CD14-positive monocyte (primary cell): Measurements from ENCODE around the gene ZBBX. TPM values are rescaled to one million over a fixed set of nuclear protein-coding genes. Genes with fewer than 3 reads are reported as not detected.
"Not testable (repeated sequence)": the region's sequence is repeated elsewhere in the genome, so short reads cannot be mapped to it uniquely, and the experiment has no call there.

ENCODE experiments used
- DNase-seq, 3 donors: peaks; one replicate each; pipeline ENCODE4 v3.0.0-alpha.2; 2011 to 2022
- H2AFZ ChIP-seq: 2 replicates; pipeline ENCODE4 v1.6.0; 2012; ENCODE audit warnings: mild to moderate bottlenecking, low read depth, low read length, inconsistent platforms; ENCODE audit not compliant: insufficient read depth, poor library complexity, severe bottlenecking
- H3K27ac ChIP-seq, 2 donors: 1 replicate in 1 of 2; 2 replicates in 1 of 2; pipeline ENCODE4 v1.5.1; 2012 to 2013; ENCODE audit warnings: low read length in 2 of 2, control low read depth in 1 of 2, inconsistent platforms in 1 of 2, low read depth in 1 of 2, mild to moderate bottlenecking in 1 of 2
- H3K27me3 ChIP-seq, 2 donors: one replicate each; pipeline versions ENCODE4 v1.6.0 to v1.6.1; 2011 to 2013; ENCODE audit warnings: low read length in 2 of 2; ENCODE audit not compliant: control insufficient read depth in 2 of 2, insufficient read depth in 2 of 2
- H3K36me3 ChIP-seq, 2 donors: replicated peaks in 1 of 2; 1 replicate in 1 of 2; 2 replicates in 1 of 2; pipeline versions ENCODE4 v1.5.1 to v1.6.1; 2012 to 2013; ENCODE audit warnings: low read length in 2 of 2, control low read depth in 1 of 2, inconsistent platforms in 1 of 2, mild to moderate bottlenecking in 1 of 2; ENCODE audit not compliant: insufficient read depth in 2 of 2, control insufficient read depth in 1 of 2
- H3K4me1 ChIP-seq, 2 donors: 1 replicate in 1 of 2; 2 replicates in 1 of 2; pipeline versions ENCODE4 v1.5.1 to v1.6.1; 2012 to 2013; ENCODE audit warnings: low read length in 2 of 2, control low read depth in 1 of 2, inconsistent platforms in 1 of 2, mild to moderate bottlenecking in 1 of 2, moderate library complexity in 1 of 2; ENCODE audit not compliant: insufficient read depth in 2 of 2, control insufficient read depth in 1 of 2
- H3K4me2 ChIP-seq: replicated peaks from 2 replicates; pipeline ENCODE3; 2012; ENCODE audit warnings: low read length, moderate library complexity, mild to moderate bottlenecking; ENCODE audit not compliant: poor library complexity, severe bottlenecking; ENCODE audit errors: extremely low read depth
- H3K4me3 ChIP-seq, 3 experiments: fragments of 200-600 bp in 1 of 3; sonication (generic) in 1 of 3; replicated peaks in 1 of 3; 1 replicate in 2 of 3; 2 replicates in 1 of 3; pipeline ENCODE4 v1.5.1; 2011 to 2013; ENCODE audit warnings: low read length in 3 of 3, mild to moderate bottlenecking in 3 of 3, control low read depth in 2 of 3, low read depth in 2 of 3, inconsistent platforms in 1 of 3, moderate library complexity in 1 of 3
- H3K79me2 ChIP-seq: 2 replicates; pipeline ENCODE4 v1.6.0; 2012; ENCODE audit warnings: mild to moderate bottlenecking, control low read depth, inconsistent platforms, low read length, moderate library complexity; ENCODE audit not compliant: insufficient read depth
- H3K9ac ChIP-seq: 2 replicates; pipeline ENCODE4 v1.6.0; 2017; ENCODE audit warnings: low read length, mild to moderate bottlenecking; ENCODE audit not compliant: insufficient read depth, poor library complexity, severe bottlenecking
- H3K9me3 ChIP-seq, 2 donors: replicated peaks in 1 of 2; 1 replicate in 1 of 2; 2 replicates in 1 of 2; pipeline versions ENCODE4 v1.5.1 to v1.6.1; 2012 to 2013; ENCODE audit warnings: low read length in 2 of 2, control low read depth in 1 of 2; ENCODE audit not compliant: control insufficient read depth in 1 of 2, insufficient read depth in 1 of 2
- H4K20me1 ChIP-seq: 2 replicates; pipeline ENCODE4 v1.6.0; 2012; ENCODE audit warnings: mild to moderate bottlenecking, low read length, control low read depth, moderate library complexity; ENCODE audit not compliant: insufficient read depth
- H3K27ac Mint-ChIP-seq, 7 donors: one replicate each; pipeline ENCODE4 v1.8.0; 2020; ENCODE audit warnings: mild to moderate bottlenecking in 7 of 7, mixed read lengths in 7 of 7, moderate library complexity in 6 of 7, inconsistent platforms in 2 of 7
- H3K27me3 Mint-ChIP-seq, 3 donors: one replicate each; pipeline ENCODE4 v1.8.0; 2021 to 2022; ENCODE audit warnings: low read depth in 3 of 3, mild to moderate bottlenecking in 3 of 3, mixed read lengths in 3 of 3, moderate library complexity in 3 of 3, inconsistent platforms in 1 of 3
- H3K36me3 Mint-ChIP-seq, 2 donors: one replicate each; pipeline ENCODE4 v1.8.0; 2020; ENCODE audit warnings: mixed read lengths in 2 of 2, inconsistent platforms in 1 of 2, mild to moderate bottlenecking in 1 of 2
- H3K4me1 Mint-ChIP-seq: one replicate; pipeline ENCODE4 v1.8.0; 2020; ENCODE audit warnings: mild to moderate bottlenecking, mixed read lengths
- H3K4me3 Mint-ChIP-seq, 2 donors: one replicate each; pipeline ENCODE4 v1.8.0; 2020; ENCODE audit warnings: mild to moderate bottlenecking in 2 of 2, mixed read lengths in 2 of 2, moderate library complexity in 1 of 2
- H3K9me3 Mint-ChIP-seq, 7 donors: one replicate each; pipeline ENCODE4 v1.8.0; 2020 to 2022; ENCODE audit warnings: mixed read lengths in 7 of 7, mild to moderate bottlenecking in 6 of 7, moderate library complexity in 6 of 7, inconsistent platforms in 2 of 7
- WGBS: methylation state at CpG from one replicate; pipeline ENCODE4 v1.1.5; 2013; ENCODE audit warnings: missing lambda C conversion rate; ENCODE audit not compliant: insufficient coverage; 5-methylcytosine and 5-hydroxymethylcytosine counted together
- intact Hi-C, 2 donors: fragments of 100-400 bp; cut with micrococcal nuclease; formaldehyde crosslinking; loops; one replicate each; pipeline versions ENCODE4 v1.15.0 to v1.15.1; 2023
- polyA minus RNA-seq: library from RNA; depleted of rRNA, polyadenylated mRNA; stranded (reverse); fragments of >200 nt; gene quantifications from 2 replicates; pipeline ENCODE4 v1.2.3, GENCODE V29; 2012
- polyA plus RNA-seq, 3 donors: library from polyadenylated mRNA; depleted of rRNA in 1 of 3; unstranded in 2 of 3; stranded (reverse) in 1 of 3; fragments of 300-500 nt in 2 of 3; fragments of >200 nt in 1 of 3; fragmentation: Illumina TruSeq in 2 of 3; gene quantifications; 1 replicate in 2 of 3; 2 replicates in 1 of 3; pipeline ENCODE4 v1.2.3, GENCODE V29; 2012 to 2021
- total RNA-seq, 12 experiments: library from RNA in 1 of 12; stranded (reverse) in 1 of 12; fragments of 120-200 nt in 1 of 12; gene quantifications; one replicate each; pipeline ENCODE4 v1.2.4 and lab custom pipeline; 2013 to 2026; ENCODE audit warnings: mixed read lengths in 6 of 12, inconsistent platforms in 1 of 12
- TF ChIP-seq, protein P1 (sequence below): fragments of 200-600 bp; IDR thresholded peaks from one replicate; pipeline ENCODE4 v1.8.0; 2022; ENCODE audit warnings: antibody characterized with exemption, mild to moderate bottlenecking

The ZBBX gene
- total RNA-seq (2013) = not detected
- polyA plus RNA-seq (not detected), polyA minus RNA-seq (not detected in 2 replicates), total RNA-seq (lab: John Stamatoyannopoulos, UW) (0 to 3.0 (median 0.08) reads per million in 11 experiments)

DNA sequence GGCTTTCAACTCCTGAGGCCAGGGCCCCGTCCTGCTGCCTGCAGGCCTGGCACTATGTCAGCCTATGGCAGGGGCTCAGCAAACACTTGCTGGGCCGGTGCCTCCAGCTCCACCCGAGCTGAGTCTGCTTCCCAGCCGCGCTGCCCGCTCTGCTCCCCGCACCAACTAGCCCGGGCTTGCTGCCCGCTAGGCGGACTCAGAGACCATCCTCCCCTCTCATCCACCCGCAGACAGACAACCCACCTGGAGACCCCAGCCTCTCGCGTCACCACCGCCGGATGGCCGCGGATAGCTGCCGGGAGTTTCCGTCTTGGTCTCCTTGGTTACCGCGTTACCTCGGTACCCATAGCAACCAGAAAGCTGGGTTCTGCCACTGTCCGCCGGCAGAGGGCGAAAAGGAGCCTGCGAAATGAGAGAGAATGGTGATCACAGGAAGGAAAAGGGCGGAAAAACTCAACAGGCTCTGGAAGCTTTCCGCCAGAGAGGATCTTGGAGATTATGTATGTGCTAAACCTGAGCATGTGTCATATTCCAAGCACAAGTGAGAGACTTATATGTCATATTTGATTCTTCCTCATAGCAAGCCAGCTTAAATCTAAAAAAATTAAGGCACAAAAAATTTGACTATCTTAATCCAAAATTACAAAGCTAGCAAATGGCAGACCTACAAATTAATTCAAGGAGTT is at the start of gene ZBBX:
ZBBX (minus strand) TSS at position 294 of the 686 bp plus-strand sequence. CDS start 7,396 bp downstream, outside the sequence.
- H3K4me2 ChIP-seq = peak within 1 kb of the TSS; percentile 81

GRCh38 chr3:167426962-167427361 is 46.9 kb upstream of the ZBBX start:
- H3K4me2 ChIP-seq, H3K36me3 ChIP-seq, H3K27ac Mint-ChIP-seq, H2AFZ ChIP-seq, H3K27me3 ChIP-seq, DNase-seq, H3K79me2 ChIP-seq, H3K4me3 ChIP-seq, H3K27ac ChIP-seq, H3K27me3 Mint-ChIP-seq, H4K20me1 ChIP-seq, H3K9ac ChIP-seq, H3K4me1 ChIP-seq, H3K36me3 Mint-ChIP-seq, H3K4me1 Mint-ChIP-seq, H3K4me3 Mint-ChIP-seq, intact Hi-C loops: not testable (repeated sequence)
- H3K9me3 Mint-ChIP-seq = peaks cover 3 to 14% (median 6%) of the 10 kb centered on the region in 7 donors
- H3K9me3 ChIP-seq = peaks cover 17 to 35% of the 10 kb centered on the region in 2 donors
- 100% methylated on average over 2 of the region's 3 CpGs for WGBS

More for the DNA sequence above, at the start of gene ZBBX:
- Histone ChIP-seq H3K79me2 (no peaks in the 10 kb centered on the region), H2AFZ (peak within 1 kb of the TSS; percentile 38), H3K4me3 (peak within 1 kb of the TSS in 2 of 3 experiments; percentile 13 to 72), H3K27me3 (peaks cover 3 to 8% of the 10 kb centered on the region in 2 donors), H3K36me3 (no peaks in the 10 kb centered on the region), H3K9me3 (no peaks in the 10 kb centered on the region), H4K20me1 (no peaks in the 10 kb centered on the region), H3K4me1 (peaks cover 7% of the 10 kb centered on the region in 2 donors), H3K9ac (no peak within 1 kb of the TSS), H3K27ac (no peak within 1 kb of the TSS)
- TF ChIP-seq, protein P1, sequence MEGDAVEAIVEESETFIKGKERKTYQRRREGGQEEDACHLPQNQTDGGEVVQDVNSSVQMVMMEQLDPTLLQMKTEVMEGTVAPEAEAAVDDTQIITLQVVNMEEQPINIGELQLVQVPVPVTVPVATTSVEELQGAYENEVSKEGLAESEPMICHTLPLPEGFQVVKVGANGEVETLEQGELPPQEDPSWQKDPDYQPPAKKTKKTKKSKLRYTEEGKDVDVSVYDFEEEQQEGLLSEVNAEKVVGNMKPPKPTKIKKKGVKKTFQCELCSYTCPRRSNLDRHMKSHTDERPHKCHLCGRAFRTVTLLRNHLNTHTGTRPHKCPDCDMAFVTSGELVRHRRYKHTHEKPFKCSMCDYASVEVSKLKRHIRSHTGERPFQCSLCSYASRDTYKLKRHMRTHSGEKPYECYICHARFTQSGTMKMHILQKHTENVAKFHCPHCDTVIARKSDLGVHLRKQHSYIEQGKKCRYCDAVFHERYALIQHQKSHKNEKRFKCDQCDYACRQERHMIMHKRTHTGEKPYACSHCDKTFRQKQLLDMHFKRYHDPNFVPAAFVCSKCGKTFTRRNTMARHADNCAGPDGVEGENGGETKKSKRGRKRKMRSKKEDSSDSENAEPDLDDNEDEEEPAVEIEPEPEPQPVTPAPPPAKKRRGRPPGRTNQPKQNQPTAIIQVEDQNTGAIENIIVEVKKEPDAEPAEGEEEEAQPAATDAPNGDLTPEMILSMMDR = peak; percentile 94
- Mint-ChIP-seq H3K36me3 (no peaks in the 10 kb centered on the region), H3K4me1 (peaks cover 8% of the 10 kb centered on the region), H3K27ac (peak within 1 kb of the TSS in 5 of 7 donors; percentile 59 to 89 (median 73)), H3K27me3 (peaks cover 3 to 15% (median 5%) of the 10 kb centered on the region in 3 donors), H3K9me3 (peaks cover 0 to 1% (median 0%) of the 10 kb centered on the region in 7 donors), H3K4me3 (peak within 1 kb of the TSS; percentile 79 to 94)
- intact Hi-C loops = loop anchor here in 1 of 2 donors (5.0 kb wide), 1 partner anchor 302 kb away; no protein-coding TSS in a partner anchor
- peak; percentile 78 to 87 (median 82) for DNase-seq
- whole genome bisulfite sequencing = under 1% methylated on average over 27 of the region's 28 CpGs

DNA sequence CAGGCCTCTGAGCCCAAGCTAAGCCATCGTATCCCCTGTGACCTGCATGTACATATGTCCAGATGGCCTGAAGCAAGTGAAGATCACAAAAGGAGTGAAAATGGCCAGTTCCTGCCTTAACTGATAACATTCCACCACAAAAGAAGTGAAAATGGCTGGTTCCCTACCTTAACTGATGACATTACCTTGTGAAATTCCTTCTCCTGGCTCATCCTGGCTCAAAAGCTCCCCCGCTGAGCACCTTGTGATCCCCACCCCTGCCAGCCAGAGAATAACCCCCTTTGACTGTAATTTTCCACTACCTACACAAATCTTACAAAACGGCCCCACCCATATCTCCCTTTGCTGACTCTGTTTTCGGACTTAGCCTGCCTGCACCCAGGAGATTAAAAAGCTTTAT is 42.3 kb upstream of the ZBBX start:
- H3K9me3 ChIP-seq = peaks cover 11 to 19% of the 10 kb centered on the region in 2 donors
- H3K27me3 ChIP-seq, H3K79me2 ChIP-seq, H3K4me3 Mint-ChIP-seq, H3K27me3 Mint-ChIP-seq, H3K36me3 Mint-ChIP-seq, intact Hi-C loops, H3K4me1 Mint-ChIP-seq, H2AFZ ChIP-seq, H3K4me3 ChIP-seq, H3K9ac ChIP-seq, H3K9me3 Mint-ChIP-seq, H3K27ac ChIP-seq, H4K20me1 ChIP-seq, DNase-seq, H3K27ac Mint-ChIP-seq, H3K4me1 ChIP-seq, H3K36me3 ChIP-seq, H3K4me2 ChIP-seq: not testable (repeated sequence)
- WGBS = 100% methylated on average over 1 of the region's 4 CpGs
